HG02798 (cell line): ENCODE data around the gene STAM2.
"Not testable (repeated sequence)": the region's sequence is repeated elsewhere in the genome, so short reads cannot be mapped to it uniquely, and the experiment has no call there.

Experiments used
- ATAC-seq: cut with Tn5 transposase; IDR thresholded peaks from one replicate; pipeline ENCODE4 v1.9.1; 2021; ENCODE audit warnings: mild to moderate bottlenecking; ENCODE audit not compliant: unreplicated experiment, poor library complexity

The STAM2 gene

GRCh38 chr2:152175368-152176112 is at the start of gene STAM2:
STAM2 (minus strand) TSS chr2:152175763; CDS start chr2:152175642, 121 bp downstream.
- peak; percentile 85 for ATAC-seq

- ATAC-seq = no peak
These were observed 48.4 kb upstream of the STAM2 start for GRCh38 chr2:152223977-152224376.

GRCh38 chr2:152222975-152223637 is 47.5 kb upstream of the STAM2 start:
- ATAC-seq = no peak

- no peak for ATAC-seq
These were observed 46.3 kb upstream of the STAM2 start for GRCh38 chr2:152221839-152222238.

- ATAC-seq = no peak
These were observed 43.7 kb upstream of the STAM2 start for GRCh38 chr2:152219077-152219828.

- no peak for ATAC-seq
These were observed 25.9 kb upstream of the STAM2 start for GRCh38 chr2:152201466-152201830.

GRCh38 chr2:152200565-152201465 is 25.3 kb upstream of the STAM2 start:
- ATAC-seq = no peak

- ATAC-seq = no peak
These were observed 24.5 kb upstream of the STAM2 start for GRCh38 chr2:152200101-152200500.

GRCh38 chr2:152198499-152198898 is 22.9 kb upstream of the STAM2 start:
- no peak for ATAC-seq

GRCh38 chr2:152197508-152198284 is 22.1 kb upstream of the STAM2 start:
- ATAC-seq = not testable (repeated sequence)

- ATAC-seq = peak; percentile 66
These were observed 14.3 kb upstream of the STAM2 start for GRCh38 chr2:152189622-152190495.

GRCh38 chr2:152186808-152187207 is 11.2 kb upstream of the STAM2 start:
- ATAC-seq = not testable (repeated sequence)

GRCh38 chr2:152186262-152186661 is 10.7 kb upstream of the STAM2 start:
- ATAC-seq = no peak

- no peak for ATAC-seq
These were observed 8.0 kb upstream of the STAM2 start for GRCh38 chr2:152183401-152184073.

GRCh38 chr2:152177667-152178066 is 2.1 kb upstream of the STAM2 start:
- ATAC-seq = not testable (repeated sequence)

- peak; percentile 22 for ATAC-seq
These were observed 651 bp upstream of the STAM2 start for GRCh38 chr2:152176113-152176714.

- peak; percentile 17 for ATAC-seq
These were observed 573 bp downstream of the STAM2 start for GRCh38 chr2:152175012-152175367.

GRCh38 chr2:152174574-152174973 is 989 bp downstream of the STAM2 start:
- no peak for ATAC-seq
